ENCODE measurements around the gene ORC6. TPM values are rescaled to one million over a fixed set of nuclear protein-coding genes. Genes with fewer than 3 reads are reported as not detected.
A peak's percentile ranks its signal among the peaks of the same experiment; 100 is the strongest.

Gene ORC6
- total RNA-seq, 1 donor from 2014 or later: 0.78 TPM

DNA sequence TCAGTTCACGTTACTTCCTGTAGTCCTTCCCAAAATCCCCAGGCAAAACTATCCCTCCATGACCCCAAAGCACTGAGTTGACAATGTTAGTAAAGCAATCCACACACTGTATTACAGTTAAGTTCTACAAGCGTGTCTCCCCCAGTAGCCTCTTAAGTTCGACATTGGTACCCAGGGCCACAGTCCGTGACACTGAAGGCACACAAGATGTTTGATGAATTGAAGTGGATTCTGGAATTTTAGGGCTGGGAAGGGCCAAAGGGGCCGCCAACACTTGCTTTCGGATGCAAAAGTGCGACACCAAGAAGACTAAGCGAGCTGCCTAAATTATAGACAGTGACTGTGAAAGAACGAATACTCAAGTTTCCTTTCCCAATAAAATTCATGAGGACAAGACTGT is 2.0 kb upstream of the ORC6 start:
- Histone ChIP-seq H3K4me3 (peak overlapping the region; percentile 89), H3K27me3 (no peaks in the 10 kb centered on the region), H3K36me3 (no peaks in the 10 kb centered on the region), H3K27ac (no peak overlapping the region), H3K4me1 (peaks cover 32% of the 10 kb centered on the region), H3K9me3 (no peaks in the 10 kb centered on the region)
- ATAC-seq: no peak
- DNase-seq: no peak
- intact Hi-C loops (cut with DNase I): no loop called here
- TF ChIP-seq, protein P1, sequence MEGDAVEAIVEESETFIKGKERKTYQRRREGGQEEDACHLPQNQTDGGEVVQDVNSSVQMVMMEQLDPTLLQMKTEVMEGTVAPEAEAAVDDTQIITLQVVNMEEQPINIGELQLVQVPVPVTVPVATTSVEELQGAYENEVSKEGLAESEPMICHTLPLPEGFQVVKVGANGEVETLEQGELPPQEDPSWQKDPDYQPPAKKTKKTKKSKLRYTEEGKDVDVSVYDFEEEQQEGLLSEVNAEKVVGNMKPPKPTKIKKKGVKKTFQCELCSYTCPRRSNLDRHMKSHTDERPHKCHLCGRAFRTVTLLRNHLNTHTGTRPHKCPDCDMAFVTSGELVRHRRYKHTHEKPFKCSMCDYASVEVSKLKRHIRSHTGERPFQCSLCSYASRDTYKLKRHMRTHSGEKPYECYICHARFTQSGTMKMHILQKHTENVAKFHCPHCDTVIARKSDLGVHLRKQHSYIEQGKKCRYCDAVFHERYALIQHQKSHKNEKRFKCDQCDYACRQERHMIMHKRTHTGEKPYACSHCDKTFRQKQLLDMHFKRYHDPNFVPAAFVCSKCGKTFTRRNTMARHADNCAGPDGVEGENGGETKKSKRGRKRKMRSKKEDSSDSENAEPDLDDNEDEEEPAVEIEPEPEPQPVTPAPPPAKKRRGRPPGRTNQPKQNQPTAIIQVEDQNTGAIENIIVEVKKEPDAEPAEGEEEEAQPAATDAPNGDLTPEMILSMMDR (IDR thresholded peaks at IDR 0.05): no peak

DNA sequence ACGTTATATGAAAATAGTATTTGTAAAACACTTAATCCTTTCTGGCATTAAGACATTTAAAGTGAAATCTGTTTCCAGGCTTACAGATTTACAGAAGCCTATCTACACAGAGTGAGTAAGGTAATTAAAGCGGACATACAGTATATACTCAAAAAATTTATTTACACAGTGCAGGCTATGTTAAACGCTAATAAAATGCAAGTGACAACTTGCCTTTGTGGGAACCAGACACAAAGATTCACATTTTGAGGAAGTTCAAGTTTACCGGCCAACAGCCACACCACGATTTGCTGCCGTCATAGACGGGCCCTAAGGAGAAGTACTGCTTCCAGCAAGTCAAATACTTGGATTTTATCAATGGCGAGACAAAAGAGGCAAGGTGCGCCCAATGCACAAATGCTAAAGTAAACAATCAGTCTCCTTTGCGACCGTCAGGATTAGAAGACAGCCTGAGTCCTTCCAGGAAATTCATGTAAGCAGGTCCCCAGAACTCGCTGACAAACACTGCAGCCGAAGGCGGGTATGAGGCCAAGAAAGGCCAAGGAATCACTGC is 1.3 kb upstream of the ORC6 start:
- Histone ChIP-seq H3K4me3 (peak overlapping the region; percentile 89), H3K4me1 (peaks cover 32% of the 10 kb centered on the region), H3K36me3 (no peaks in the 10 kb centered on the region), H3K27ac (peak overlapping the region; percentile 91), H3K9me3 (no peaks in the 10 kb centered on the region), H3K27me3 (no peaks in the 10 kb centered on the region)
- no peak for DNase-seq
- intact Hi-C loops (cut with DNase I): no loop called here
- ATAC-seq: peak; percentile 5
- TF ChIP-seq, protein P1 (IDR thresholded peaks at IDR 0.05): no peak

DNA sequence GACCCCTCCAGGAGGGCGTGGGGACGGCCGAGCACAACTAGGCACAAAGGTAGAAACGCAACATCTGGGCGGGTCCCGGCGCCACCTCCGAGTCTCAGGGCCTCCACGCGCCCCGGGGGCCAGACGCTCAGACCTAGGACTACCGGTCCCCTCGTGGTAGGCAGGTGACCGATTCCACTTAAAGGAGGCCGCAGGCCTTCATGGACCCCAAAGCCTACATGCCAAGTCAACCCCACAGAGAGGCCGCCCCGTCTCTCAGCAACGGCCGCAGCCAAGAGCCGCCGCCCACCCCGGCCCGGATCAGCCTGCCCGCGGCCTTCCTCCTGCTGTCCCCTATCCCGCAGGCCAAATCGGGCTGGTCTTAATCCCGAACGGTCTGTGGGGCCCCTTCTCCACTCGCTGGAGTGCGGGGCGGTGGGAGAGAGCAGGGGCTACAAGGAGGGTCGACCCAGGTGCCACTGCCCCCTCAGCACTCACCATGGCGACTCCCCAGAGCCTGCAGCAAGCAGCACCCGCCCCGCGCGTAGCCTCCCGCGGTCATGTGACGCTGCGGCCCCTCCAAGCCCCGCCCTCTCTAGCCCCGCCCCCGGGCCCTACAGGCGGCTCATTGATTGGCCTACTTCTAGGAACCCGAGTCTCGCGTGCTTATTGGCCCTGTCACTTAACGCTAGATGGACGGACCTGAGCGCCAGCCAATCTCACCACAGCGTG is 650 bp upstream of the ORC6 start, which contains the start of gene VPS35:
TSS of gene VPS35 (minus strand) at position 525 of the 711 bp plus-strand sequence. CDS start at position 480, 45 bp downstream.
- Histone ChIP-seq H3K9me3 (no peaks in the 10 kb centered on the region), H3K36me3 (no peaks in the 10 kb centered on the region), H3K4me1 (peaks cover 32% of the 10 kb centered on the region), H3K27ac (peak within 1 kb of the TSS; percentile 91), H3K4me3 (peak within 1 kb of the TSS; percentile 89), H3K27me3 (no peaks in the 10 kb centered on the region)
- TF ChIP-seq, protein P1 (IDR thresholded peaks at IDR 0.05): peak; percentile 33
- intact Hi-C loops (cut with DNase I): no loop called here
- peak; percentile 97 for ATAC-seq
- peak; percentile 100 for DNase-seq

DNA sequence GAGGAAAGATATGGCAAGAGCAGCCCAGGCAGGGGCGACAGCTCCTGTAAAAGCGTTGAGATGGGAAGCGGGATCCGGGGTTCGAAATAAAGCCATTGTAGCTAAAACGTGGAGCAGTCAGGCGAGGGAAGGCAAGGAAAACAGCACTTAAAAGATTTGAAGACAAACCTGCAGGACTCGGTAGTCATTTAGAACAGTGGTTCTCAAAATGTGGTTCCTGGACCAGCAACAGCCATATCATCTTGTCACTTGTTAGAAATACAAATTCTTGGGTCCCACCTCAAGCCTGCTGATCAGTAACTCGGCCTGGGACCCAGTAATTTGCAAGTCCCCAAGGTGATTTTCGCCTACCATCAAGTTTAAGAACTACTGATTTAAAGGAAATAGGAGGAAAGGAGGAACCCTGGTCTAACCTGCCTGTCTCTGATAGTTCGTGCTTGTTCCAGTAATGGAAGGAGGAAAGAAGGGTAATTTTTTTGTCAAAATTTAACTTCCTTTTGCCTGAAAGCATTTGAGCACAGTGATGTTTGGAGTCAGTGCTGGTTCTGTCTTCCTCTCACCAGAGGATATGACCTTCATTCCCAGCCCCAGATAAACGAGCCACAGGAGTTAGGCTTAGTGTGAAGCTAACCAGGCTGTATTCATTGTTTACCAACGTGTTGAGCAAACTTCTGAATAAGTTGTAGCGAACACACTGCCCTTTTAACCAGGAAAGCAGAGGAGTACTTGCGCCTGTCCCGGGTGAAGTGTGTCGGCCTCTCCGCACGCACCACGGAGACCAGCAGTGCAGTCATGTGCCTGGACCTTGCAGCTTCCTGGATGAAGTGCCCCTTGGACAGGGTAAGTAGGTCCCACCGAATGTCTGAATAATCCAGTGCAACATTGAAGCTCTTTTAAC is 1.1 kb downstream of the ORC6 start:
- Histone ChIP-seq H3K4me1 (peaks cover 32% of the 10 kb centered on the region), H3K27ac (no peak overlapping the region), H3K4me3 (peak overlapping the region; percentile 89), H3K9me3 (no peaks in the 10 kb centered on the region), H3K27me3 (no peaks in the 10 kb centered on the region), H3K36me3 (no peaks in the 10 kb centered on the region)
- TF ChIP-seq, protein P1 (IDR thresholded peaks at IDR 0.05): no peak
- intact Hi-C loops (cut with DNase I): no loop called here
- no peak for ATAC-seq
- DNase-seq: no peak

DNA sequence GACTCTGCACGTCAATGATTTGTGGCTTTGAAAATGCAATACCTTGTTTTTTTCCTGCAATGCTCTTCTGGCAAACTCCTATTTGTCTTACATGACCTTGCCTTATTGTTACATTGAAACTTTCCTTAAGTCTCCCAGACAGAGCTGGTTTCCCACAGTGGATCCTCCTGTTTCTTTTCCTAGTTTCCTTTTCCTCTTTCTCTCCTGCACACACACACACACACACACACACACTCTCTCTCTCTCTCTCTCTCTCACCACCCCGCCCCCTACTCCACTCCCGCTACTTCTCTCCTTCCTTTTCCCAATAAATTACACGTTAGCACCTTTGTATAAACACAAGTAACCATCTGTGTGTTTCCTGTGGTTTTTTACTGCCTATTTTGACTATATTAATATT is 2.3 kb downstream of the ORC6 start:
- DNase-seq (no peak), ATAC-seq (no peak)
- H3K27me3 ChIP-seq: no peaks in the 10 kb centered on the region
- H3K27ac ChIP-seq: no peak overlapping the region
- no peaks in the 10 kb centered on the region for H3K9me3 ChIP-seq
- H3K36me3 ChIP-seq: no peaks in the 10 kb centered on the region
- peaks cover 28% of the 10 kb centered on the region for H3K4me1 ChIP-seq
- TF ChIP-seq, protein P1 (IDR thresholded peaks at IDR 0.05): no peak
- intact Hi-C loops (cut with DNase I): no loop called here
- H3K4me3 ChIP-seq: no peak overlapping the region

Measured in upper lobe of right lung (tissue), 1 donor.